ENCODE data around the gene HRAS.

The HRAS gene

GRCh38 chr11:531919-532526, 3.4 kb downstream of the HRAS start:
- H3K4me1 ChIP-seq (ENCODE audit: insufficient read depth, low read length, poor library complexity, severe bottlenecking): peaks cover 17% of the 10 kb centered on the region
- H3K9me2 ChIP-seq (replicated peaks; ENCODE audit: low read depth, low read length): no peaks in the 10 kb centered on the region
- no peak overlapping the region for H3K9ac ChIP-seq (ENCODE audit: low read depth, low read length, poor library complexity, severe bottlenecking)
- no peaks in the 10 kb centered on the region for H3F3A ChIP-seq (ENCODE audit: low read depth)
- H4K20me1 ChIP-seq (ENCODE audit: insufficient read depth, low read length, poor library complexity, severe bottlenecking): peaks cover 18% of the 10 kb centered on the region
- no peaks in the 10 kb centered on the region for H3K27me3 ChIP-seq (ENCODE audit: insufficient read depth, low read length, poor library complexity, severe bottlenecking)
- H3K36me3 ChIP-seq (ENCODE audit: insufficient read depth, low read length): peaks cover 4% of the 10 kb centered on the region; the same call in 1 of the 2 replicates
- H3K79me2 ChIP-seq (ENCODE audit: insufficient read depth, low read length): peaks cover 17% of the 10 kb centered on the region
- H3K9me3 ChIP-seq (ENCODE audit: insufficient read depth, low read depth, low read length): no peaks in the 10 kb centered on the region
- no peak overlapping the region for H3K4me3 ChIP-seq (ENCODE audit: low read length, poor library complexity, severe bottlenecking)
- H3K4me2 ChIP-seq (ENCODE audit: low read depth, low read length, poor library complexity, severe bottlenecking): no peak overlapping the region
- H2AFZ ChIP-seq (ENCODE audit: low read length): no peak overlapping the region
- TF ChIP-seq CTCF (conservative IDR thresholded peaks at IDR 0.05; ENCODE audit: low read length): no peak
- TF ChIP-seq EZH2phosphoT487 (IDR thresholded peaks at IDR 0.05; ENCODE audit: borderline replicate concordance): no peak

GRCh38 chr11:530960-531831, 4.2 kb downstream of the HRAS start:
- H3K4me2 ChIP-seq (ENCODE audit: low read depth, low read length, poor library complexity, severe bottlenecking): no peak overlapping the region
- no peaks in the 10 kb centered on the region for H3F3A ChIP-seq (ENCODE audit: low read depth)
- H3K9me2 ChIP-seq (replicated peaks; ENCODE audit: low read depth, low read length): no peaks in the 10 kb centered on the region
- H3K9me3 ChIP-seq (ENCODE audit: insufficient read depth, low read depth, low read length): no peaks in the 10 kb centered on the region
- TF ChIP-seq EZH2phosphoT487 (IDR thresholded peaks at IDR 0.05; ENCODE audit: borderline replicate concordance) (no peak), CTCF (conservative IDR thresholded peaks at IDR 0.05; ENCODE audit: low read length) (no peak)
- H3K27me3 ChIP-seq (ENCODE audit: insufficient read depth, low read length, poor library complexity, severe bottlenecking): no peaks in the 10 kb centered on the region
- H3K4me3 ChIP-seq (ENCODE audit: low read length, poor library complexity, severe bottlenecking): no peak overlapping the region
- peaks cover 4% of the 10 kb centered on the region; the same call in 1 of the 2 replicates for H3K36me3 ChIP-seq (ENCODE audit: insufficient read depth, low read length)
- peaks cover 17% of the 10 kb centered on the region for H3K79me2 ChIP-seq (ENCODE audit: insufficient read depth, low read length)
- peaks cover 18% of the 10 kb centered on the region for H4K20me1 ChIP-seq (ENCODE audit: insufficient read depth, low read length, poor library complexity, severe bottlenecking)
- H3K4me1 ChIP-seq (ENCODE audit: insufficient read depth, low read length, poor library complexity, severe bottlenecking): peaks cover 17% of the 10 kb centered on the region
- H2AFZ ChIP-seq (ENCODE audit: low read length): no peak overlapping the region
- H3K9ac ChIP-seq (ENCODE audit: low read depth, low read length, poor library complexity, severe bottlenecking): no peak overlapping the region

- H3K36me3 ChIP-seq (ENCODE audit: insufficient read depth, low read length): peaks cover 4% of the 10 kb centered on the region; the same call in 1 of the 2 replicates
- no peak overlapping the region for H3K9ac ChIP-seq (ENCODE audit: low read depth, low read length, poor library complexity, severe bottlenecking)
- peaks cover 18% of the 10 kb centered on the region for H4K20me1 ChIP-seq (ENCODE audit: insufficient read depth, low read length, poor library complexity, severe bottlenecking)
- H3K27me3 ChIP-seq (ENCODE audit: insufficient read depth, low read length, poor library complexity, severe bottlenecking): no peaks in the 10 kb centered on the region
- H2AFZ ChIP-seq (ENCODE audit: low read length): no peak overlapping the region
- TF ChIP-seq EZH2phosphoT487 (IDR thresholded peaks at IDR 0.05; ENCODE audit: borderline replicate concordance): no peak
- TF ChIP-seq CTCF (conservative IDR thresholded peaks at IDR 0.05; ENCODE audit: low read length): no peak
- H3K4me3 ChIP-seq (ENCODE audit: low read length, poor library complexity, severe bottlenecking): no peak overlapping the region
- H3K9me3 ChIP-seq (ENCODE audit: insufficient read depth, low read depth, low read length): no peaks in the 10 kb centered on the region
- peaks cover 16% of the 10 kb centered on the region for H3K79me2 ChIP-seq (ENCODE audit: insufficient read depth, low read length)
- H3K4me2 ChIP-seq (ENCODE audit: low read depth, low read length, poor library complexity, severe bottlenecking): no peak overlapping the region
- no peaks in the 10 kb centered on the region for H3F3A ChIP-seq (ENCODE audit: low read depth)
- H3K9me2 ChIP-seq (replicated peaks; ENCODE audit: low read depth, low read length): no peaks in the 10 kb centered on the region
- H3K4me1 ChIP-seq (ENCODE audit: insufficient read depth, low read length, poor library complexity, severe bottlenecking): peaks cover 11% of the 10 kb centered on the region
Measured at GRCh38 chr11:529728-530411, 5.5 kb downstream of the HRAS start.
